Kidney capillary endothelial cell (primary cell): ENCODE data around the gene MATN3.

Experiments
- DNase-seq: peaks from one replicate; pipeline ENCODE4 v3.0.0-alpha.2; 2018; ENCODE audit warnings: low spot score

The MATN3 gene

DNA sequence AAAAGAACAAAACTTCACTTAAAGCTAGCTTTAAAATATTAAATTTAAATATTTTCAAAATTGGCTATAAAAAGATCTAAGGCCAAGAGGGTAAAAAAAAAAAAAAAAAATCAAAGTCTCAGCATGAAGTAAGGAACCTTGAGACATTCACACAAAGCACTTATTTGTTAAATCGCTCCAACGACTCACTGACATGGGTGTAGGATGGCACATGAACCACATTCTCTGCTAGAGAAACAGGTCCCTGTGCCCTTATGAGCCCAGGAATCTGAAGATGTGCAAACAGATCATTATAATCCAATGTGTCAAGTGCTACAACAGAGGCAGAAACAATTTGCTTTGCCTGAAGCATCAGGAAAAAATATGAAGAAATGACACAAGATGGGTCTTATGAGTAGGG, 25.2 kb upstream of the MATN3 start:
- no peak for DNase-seq

DNA sequence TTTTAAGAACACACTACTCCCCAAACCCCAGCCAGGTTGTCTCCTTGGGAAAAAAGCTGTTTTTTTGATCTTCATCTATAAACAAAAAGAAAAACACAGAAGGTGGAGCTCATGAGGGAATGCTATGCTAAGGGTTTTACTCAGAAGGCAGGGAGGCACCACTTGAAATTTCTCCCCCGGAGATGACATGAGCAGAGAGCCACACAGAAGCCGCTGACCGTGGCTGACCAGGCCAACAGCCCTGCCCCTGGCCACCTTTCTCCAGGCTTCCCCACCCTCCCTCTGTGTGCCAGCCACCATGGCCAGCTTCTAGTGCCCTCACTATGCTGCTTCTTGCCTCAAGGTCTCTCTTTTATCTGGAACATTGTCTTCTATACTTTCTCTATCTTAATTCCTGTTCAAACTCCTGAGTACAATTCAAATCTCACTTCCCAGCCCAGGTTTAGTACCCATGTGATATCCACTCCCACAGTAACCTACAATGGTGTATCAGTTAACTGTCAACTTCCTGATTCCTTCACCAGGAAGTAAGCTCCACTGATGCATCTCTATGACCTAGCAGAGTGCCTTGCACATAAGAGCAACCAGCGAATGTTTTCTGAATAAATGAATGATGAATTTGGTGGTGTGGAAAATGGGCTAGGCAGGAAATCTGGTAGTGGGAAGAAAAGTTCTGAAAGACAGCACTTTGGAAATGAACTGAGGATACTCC, 23.6 kb upstream of the MATN3 start:
- DNase-seq: no peak

DNA sequence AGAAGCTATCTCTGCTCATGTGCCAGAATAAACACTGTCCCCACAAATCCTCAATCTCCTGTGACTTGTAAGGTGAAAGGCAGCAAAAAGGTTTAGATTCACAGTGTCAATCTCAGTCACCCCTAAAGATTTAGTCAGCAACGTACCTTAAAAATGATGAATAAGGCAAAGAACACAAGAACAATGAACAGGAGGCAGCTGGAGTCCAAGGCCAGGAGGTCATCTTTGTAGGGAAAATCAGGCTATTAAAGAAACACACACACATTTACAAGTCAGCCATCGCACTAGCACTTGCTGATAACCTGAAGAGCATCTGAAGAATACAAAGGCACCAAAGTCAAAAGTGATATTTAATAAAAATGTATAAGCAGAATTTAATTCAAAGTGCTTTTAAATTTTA, 22.4 kb upstream of the MATN3 start:
- no peak for DNase-seq

DNA sequence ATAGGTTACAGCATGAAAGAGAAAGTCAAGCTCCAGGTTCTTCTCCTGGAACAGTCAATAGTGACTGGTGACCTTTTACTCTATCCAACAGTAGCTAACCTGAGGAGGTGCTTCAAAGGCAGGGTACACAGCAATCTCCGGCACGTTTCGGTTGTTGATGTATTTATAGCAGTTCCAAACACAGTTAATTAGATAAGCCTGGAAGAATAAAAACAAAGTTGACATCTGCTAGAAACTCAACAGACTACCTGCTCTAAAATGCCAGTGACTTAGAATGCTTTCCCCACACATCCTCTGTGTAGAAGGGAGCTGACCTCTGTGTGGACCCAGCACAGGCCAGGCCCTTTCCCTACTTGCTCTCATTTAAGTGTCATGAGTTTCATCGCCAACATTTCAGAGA, 21.8 kb upstream of the MATN3 start:
- DNase-seq: no peak

DNA sequence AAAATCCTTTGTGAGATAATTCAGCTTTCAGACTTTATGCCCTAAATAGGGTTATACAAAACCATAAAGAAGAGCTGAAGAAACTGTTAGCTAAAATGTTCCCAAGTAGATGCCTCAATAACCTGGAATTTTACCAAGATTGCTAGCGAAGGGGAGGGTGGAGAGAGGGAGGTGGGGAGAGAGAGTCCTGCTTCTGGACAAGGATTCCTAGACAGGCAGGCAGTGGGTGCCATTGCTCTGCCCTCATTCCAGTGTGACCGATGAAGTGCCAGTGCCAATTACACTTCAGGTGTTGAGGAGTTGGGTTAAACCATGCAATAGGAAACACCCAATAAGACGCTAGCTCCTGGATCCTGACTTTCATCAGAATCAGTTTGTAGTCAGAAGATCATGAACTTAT, 20.9 kb upstream of the MATN3 start:
- no peak for DNase-seq

DNA sequence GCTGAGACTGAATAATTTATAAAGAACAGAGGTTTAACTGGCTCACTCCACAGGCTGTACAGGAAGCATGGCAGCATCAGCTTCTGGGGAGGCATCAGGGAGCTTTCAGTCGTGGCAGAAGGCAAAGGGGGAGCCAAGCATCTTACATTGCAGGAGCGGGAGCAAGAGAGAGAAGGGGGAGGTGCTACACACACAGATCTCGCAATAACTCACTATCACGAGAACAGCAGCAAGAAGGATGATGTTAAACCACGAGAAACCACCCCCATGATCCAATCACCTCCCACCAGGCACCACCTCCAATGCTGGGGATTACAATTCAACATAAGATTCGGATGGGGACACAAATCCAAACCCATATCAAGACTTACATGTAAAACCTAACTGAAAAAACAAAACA, 17.8 kb upstream of the MATN3 start:
- no peak for DNase-seq

DNA sequence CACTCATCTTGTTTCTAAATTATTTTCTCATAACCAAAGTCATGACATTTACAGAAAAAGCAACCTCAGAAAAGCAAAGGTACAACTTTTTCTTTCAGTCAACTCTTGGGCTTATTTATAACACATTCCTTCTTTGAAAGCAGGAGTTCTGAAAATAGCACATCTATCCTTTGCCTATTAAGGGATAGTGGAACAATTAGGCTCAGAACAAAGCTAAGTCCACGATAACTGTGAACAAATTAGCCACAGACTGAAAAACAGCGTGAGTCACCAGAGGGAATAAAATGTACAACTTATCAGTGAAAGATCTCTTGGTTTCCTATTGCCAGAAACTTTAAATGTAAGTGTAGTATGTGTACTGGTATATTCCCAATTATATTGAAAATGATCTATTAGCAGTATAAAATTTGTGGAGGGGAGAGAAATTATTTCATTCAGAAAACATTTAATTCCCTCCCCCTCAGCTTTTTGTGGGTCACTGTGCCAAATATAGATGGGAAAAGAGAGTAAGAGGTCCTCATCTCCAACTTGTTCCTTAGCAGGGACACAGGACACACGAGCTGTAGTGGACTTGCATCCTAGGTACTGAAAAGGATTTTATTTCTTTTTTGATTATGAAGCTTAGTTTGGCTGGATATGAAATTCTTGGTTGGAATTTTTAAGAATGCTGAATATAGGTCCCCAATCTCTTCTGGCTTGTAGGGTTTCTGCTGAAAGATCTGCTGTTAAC, 15.4 kb upstream of the MATN3 start:
- DNase-seq: no peak

DNA sequence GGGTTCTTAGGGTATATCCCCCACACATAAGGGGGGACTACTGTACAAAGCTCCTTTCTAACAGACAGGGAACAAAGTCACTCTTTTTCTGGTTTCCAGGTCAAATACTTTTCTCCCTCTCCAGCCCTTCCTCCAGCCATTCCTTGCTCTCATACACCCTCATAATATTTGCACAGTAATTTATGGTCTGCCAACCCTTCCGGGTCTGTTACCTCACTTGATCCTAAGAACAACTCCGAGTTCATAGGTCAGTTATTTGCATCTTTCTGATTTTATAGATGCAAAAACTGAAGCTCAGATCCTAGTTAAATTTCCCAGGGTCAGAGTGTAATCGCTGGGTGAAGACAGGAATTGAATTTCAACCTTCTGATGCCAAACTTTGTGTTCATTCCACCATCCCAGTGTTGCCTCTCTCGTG, 14.8 kb upstream of the MATN3 start:
- DNase-seq: no peak

DNA sequence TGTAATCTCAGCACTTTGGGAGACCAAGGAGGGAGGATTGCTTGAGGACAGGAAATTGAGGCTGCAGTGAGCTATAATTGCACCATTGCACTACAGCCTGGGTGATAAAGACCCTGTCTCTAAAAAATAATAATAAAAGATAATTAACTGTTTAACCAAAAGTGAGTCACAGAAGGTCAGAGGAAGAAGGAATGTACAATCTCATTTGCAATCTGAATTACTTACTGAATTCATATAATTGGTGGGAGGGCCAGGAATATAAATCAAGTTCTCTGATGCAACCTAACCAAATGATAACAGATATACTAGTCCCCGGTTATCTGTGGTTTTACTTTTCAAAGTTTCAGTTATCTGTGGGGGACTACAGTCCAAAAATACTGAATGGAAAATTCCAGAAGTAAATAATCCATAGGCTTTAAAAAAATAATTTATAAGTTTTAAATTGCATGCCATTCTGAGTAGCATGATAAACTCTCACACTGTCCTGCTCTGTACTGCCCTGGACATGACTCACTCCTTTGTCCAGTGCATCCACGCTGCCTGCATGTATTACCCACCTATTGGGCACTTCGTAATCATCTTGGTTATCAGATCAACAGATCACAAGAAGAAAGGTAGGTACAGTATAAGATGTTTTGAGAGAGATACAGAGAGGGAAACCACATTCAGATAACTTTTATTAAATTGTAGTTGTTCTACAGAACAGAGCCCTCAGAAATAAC, 12.8 kb upstream of the MATN3 start:
- no peak for DNase-seq

DNA sequence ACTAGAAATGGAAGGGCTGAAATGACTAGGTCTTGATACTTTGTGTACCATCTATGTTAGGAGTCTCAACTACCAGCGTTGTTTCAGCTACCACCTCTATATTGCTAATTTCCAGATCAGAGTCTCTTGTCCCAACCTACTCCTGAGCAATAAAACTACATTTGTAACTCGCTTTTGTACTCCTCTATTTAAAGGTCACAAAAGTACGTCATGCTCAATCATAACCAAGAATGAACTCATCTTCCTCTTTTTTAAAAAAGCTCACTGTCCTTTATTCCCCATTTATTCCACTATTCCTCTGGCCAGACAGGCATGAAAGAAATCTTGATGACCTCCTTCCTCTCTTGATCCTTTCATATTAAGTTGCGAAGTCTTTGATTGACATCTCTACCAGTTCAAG, 11.2 kb upstream of the MATN3 start:
- DNase-seq: no peak

DNA sequence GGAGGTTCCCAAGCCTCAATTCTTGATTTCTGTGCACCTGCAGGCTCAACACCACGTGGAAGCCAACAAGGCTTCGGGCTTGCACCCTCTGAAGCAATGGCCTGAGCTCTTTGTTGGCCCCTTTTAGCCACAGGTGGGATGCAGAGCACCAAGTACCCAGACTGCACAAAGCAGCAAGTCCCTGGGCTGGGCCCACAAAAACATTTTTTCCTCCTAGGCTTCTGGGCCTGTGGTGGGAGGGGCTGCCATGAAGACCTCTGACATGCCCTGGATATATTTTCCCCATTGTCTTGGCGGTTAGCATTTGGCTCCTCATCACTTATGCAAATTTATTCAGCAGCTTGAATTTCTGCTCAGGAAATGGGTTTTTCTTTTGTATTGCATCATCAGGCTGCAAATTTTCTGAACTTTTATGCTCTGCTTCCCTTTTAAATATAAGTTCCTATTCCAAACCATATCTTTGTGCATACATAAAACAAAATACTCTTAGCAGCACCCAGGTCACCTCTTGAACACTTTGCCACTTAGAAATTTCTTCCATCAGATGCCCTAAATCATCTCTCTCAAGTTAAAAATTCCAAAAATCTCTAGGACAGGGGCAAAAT, 9.0 kb upstream of the MATN3 start:
- DNase-seq: no peak

DNA sequence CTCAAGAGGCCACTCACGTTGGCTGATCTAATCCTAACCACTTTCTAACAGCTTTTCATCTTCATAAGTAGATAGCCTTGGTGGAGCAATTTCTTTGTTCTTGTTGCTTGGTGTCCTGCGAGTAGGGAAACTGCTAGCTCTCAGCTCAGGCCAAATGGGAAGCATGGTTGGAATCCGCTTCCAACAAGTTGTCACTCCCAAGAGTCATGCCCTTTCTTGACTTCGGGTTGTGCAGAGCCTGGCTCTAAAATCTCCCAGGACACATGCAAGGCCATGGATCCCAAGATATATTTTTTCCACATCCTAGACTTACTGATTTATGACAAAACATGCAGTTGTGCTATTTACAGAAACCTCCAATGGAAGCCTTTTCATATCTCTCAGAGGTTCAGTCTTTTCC, 7.3 kb upstream of the MATN3 start:
- DNase-seq: no peak

DNA sequence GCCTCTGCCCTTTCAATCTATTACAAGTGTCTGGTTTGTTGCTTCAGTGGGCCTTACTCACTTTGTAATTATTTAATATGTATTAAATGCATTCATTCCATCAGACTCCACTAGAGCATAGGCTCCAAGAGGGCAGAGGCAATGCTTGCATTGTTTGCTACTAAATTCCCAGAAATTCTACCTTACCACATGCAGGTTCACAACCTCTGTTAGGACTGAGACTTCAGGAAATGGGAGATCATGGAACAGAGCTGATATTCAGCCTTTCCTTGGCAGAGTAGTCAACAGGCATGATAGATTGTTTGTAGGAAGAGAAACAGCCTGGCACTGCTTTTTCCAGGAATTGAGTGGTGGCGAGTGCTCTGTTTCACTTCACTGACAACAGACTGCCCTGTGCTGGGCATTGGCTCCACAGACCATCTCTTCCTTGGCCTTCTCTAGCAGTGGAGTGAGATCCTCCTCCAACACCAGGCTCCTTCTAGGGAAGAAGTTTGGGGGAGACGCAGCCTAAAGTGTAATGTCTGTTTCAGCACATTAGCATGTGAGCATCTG, 6.2 kb upstream of the MATN3 start:
- no peak for DNase-seq

DNA sequence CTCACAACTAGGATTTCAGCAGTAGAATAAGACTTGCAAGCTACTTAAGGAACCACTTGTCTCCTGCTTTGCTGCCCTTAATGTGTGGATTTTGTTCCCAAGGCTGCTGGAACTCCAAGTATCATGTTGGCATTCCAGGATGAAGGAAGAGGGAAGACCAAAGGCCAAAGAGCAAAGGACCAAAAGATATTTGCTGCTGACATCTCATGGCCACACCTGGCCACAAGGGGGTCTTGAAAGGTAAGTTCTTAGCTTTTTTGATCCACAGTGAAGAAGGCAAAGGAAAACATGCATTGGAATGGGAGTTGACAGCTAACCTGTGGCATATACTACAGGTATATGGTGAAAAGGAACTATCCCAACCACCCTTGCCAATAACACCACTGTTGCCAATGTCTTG, 3.9 kb upstream of the MATN3 start:
- DNase-seq: no peak

DNA sequence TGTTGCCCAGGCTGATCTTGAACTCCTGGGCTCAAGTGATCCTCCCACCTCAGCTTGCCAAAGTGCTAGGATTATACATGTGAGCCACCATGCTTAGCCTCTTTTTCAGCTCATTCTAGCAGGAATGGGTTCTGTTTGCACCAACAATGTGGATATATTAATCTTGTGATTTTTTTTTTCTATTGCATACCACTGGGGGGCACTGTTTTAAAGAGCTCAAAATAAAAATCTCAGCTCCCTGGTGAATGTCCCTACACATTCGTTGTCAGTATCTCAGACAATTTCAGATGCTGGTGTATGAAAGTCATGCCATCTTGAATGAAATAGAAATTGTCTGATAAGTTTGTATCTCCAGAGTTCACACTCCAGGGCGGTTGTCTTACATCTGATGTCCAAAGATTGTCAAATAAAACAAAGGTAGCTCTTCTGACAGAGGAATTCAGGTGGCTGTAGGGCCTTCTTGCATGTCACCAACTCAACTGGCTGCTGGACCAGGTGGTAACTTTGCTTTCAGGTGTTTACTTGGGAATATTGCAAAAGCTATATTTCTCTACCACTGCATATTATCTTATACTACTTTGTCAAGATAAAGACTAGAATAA, 3.1 kb upstream of the MATN3 start:
- peak; percentile 53 for DNase-seq

DNA sequence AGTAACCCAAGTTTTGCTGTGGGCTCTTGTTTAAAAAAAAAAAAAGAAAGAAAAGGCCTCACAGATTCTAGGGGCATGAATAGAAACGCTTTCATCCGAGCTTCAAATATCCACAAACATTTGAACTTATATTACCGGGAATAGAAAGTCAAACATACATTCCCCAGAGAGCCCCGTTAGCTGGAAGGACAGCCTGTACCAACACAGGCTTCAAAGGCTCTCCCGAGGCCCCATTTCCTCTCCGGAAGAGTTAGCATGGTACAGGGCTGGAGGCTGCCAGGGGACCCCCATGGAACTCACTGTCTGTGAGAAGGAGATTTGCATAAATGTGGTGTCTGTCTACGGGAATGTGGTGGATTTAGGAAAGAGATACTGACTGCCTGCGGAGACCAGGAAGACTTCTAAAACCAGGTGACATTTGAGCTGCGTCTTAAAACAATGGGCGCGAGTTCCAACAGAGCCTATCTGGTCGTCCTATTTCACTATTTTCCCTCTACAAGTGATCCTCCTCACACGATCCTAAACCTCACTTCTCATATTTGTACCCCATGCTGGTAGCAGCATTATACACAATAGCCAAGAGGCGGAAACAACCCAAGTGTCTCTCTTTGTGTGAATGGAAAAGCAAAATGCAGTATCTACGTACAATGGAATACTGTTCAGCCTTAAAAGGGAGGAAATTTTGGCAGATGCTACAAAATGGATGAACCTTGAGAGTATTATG, 820 bp upstream of the MATN3 start:
- DNase-seq: peak; percentile 21

DNA sequence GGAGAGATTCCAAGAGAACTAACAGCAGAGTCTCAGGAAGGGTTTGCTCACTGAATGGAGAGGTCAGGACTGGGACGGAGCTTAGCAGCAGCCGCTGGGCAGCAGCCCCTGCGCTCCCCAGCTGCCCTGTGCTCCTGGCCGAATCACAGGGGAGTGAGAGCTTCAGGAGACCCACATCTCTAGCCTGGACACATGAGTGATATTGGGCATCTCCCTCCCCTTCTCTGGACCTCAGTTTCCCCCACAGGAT, 511 bp downstream of the MATN3 start:
- DNase-seq: no peak

DNA sequence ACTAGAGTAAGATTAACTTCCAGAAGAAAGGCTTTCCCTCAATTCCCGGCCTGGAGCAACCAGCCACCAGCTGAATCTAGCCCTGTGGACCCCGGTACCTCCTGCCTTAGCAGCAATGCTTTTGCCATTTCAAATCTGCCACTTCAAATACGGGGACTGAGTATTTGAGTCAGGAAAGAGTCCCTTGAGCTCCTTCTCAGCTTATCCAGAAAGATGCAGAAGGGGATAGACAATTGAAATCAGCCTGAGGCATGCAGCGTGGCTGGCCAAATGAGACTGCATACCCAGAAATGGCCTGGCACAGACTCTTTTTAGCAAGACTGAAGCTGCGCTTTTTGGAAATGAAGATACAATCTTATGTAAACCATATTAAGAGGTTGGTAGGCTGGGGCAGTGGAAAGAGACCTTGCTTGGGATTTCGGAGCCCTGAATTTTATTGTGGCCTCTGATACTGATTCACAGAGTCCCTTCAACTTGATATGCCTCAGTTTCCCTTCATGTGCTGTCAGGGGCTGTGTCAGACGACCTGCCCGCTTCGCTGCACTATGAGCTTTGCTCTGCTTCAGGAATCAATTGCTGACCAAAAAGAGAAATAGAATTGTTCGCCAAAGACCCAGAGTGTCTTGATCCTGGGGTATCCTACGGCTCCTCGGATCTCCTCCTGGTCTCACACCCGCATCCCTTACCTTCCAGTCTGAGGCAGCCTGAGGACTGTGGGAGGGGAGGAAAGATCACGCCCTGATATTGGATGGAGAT, 1.0 kb downstream of the MATN3 start:
- no peak for DNase-seq

DNA sequence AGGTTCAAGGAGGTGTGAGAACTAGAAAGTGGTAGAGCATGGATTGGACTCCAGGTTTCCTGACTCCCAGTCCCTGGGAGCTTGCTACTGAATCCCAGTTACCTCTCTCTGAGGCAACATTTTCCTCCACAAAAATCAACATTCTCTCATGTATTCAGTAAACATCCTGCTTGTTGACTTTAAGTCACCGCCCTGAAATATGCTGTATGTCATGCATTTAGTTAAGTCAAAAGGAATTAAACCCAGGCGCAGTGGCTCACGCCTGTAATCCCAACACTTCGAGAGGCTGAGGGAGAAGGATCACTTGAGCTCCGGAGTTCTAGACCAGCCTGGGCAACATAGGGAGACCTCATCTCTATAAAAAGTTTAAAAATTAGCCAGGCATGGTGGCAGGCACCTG, 3.8 kb downstream of the MATN3 start:
- no peak for DNase-seq

DNA sequence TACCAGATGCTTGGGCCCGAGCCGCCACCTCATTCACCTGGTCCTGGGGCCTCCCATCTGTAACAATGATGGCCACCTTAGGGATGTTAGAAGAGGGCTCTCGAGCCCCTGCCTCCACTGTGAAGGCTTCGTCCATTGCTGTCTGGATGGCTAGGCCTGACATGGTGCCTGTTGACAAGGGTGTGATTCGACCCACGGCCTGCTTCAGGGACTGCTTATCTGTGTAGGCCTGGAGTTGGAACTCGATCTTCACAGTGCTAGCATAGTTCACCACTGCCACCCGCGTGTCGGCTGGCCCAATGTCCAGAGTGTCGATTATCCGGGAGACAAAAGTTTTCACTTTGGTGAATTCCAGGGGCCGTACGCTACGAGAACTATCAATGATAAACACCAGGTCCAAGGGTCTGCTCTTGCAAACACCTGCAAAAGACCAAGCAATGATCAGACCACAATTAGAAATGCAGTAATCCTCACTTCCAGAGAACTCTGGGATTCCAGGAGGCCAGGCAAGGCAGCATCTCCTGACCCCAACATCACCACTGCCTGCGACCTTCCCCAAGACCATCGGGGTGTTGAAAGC, 6.5 kb downstream of the MATN3 start:
- DNase-seq: no peak
